ENCODE results near the gene INPP5A.
"Not testable (repeated sequence)": the region's sequence is repeated elsewhere in the genome, so short reads cannot be mapped to it uniquely, and the experiment has no call there.

The INPP5A gene

GRCh38 chr10:132825783-132826523 is 288.4 kb downstream of the INPP5A start:
- DNase-seq (ENCODE audit: low spot score), result not testable (repeated sequence)

GRCh38 chr10:132826524-132827422 is 289.2 kb downstream of the INPP5A start:
- no peak for DNase-seq (ENCODE audit: low spot score)

GRCh38 chr10:132827423-132827789 is 289.8 kb downstream of the INPP5A start:
- no peak for DNase-seq (ENCODE audit: low spot score)

GRCh38 chr10:132827861-132828539 is 290.4 kb downstream of the INPP5A start:
- no peak for DNase-seq (ENCODE audit: low spot score)

- DNase-seq (ENCODE audit: low spot score), result no peak
Measured at GRCh38 chr10:132828681-132829080, 291.1 kb downstream of the INPP5A start.

- no peak for DNase-seq (ENCODE audit: low spot score)
Measured at GRCh38 chr10:132829403-132829802, 291.8 kb downstream of the INPP5A start.

- DNase-seq (ENCODE audit: low spot score), result no peak
Measured at GRCh38 chr10:132832186-132832969, 294.8 kb downstream of the INPP5A start.
